Astrocyte of the spinal cord (primary cell): ENCODE data around the gene RAB3IL1.

Experiments used
- DNase-seq: peaks from one replicate; pipeline ENCODE4 v3.0.0; 2011; ENCODE audit warnings: low read depth, low spot score
- H3K4me3 ChIP-seq: 2 replicates; pipeline ENCODE4 v1.5.1; 2011; ENCODE audit warnings: low read depth, mild to moderate bottlenecking, low read length, moderate library complexity
- CTCF ChIP-seq: IDR thresholded peaks from 2 replicates; pipeline ENCODE4 v1.5.1; 2012; ENCODE audit warnings: low read depth, mild to moderate bottlenecking, low read length, inconsistent platforms
- in situ Hi-C: cut with HindIII; loops from 2 replicates; pipeline ENCODE4 v1.10.0; 2017; ENCODE audit warnings: low sequenced_read_pairs

Gene RAB3IL1

GRCh38 chr11:61847914-61848581, 69.3 kb downstream of the RAB3IL1 start:
- H3K4me3 ChIP-seq: no peak overlapping the region
- no peak for TF ChIP-seq CTCF
- in situ Hi-C loops: no loop called here
- no peak for DNase-seq
